Colonic mucosa (tissue), 4 donors: ENCODE measurements around the gene RRM2. TPM values are rescaled to one million over a fixed set of nuclear protein-coding genes. Genes with fewer than 3 reads are reported as not detected.

ENCODE experiments used
- DNase-seq: peaks from one replicate; pipeline ENCODE4 v3.0.0-alpha.2; 2020
- H3K27ac ChIP-seq: fragments of 200-600 bp; one replicate; pipeline ENCODE4 v1.8.0; 2021
- H3K27me3 ChIP-seq: fragments of 200-600 bp; one replicate; pipeline ENCODE4 v1.8.0; 2021
- H3K36me3 ChIP-seq: fragments of 200-600 bp; one replicate; pipeline ENCODE4 v1.8.0; 2021
- H3K4me1 ChIP-seq: fragments of 200-600 bp; one replicate; pipeline ENCODE4 v1.8.0; 2021; ENCODE audit warnings: mild to moderate bottlenecking
- H3K4me3 ChIP-seq: fragments of 200-600 bp; one replicate; pipeline ENCODE4 v1.8.0; 2021
- H3K9ac ChIP-seq, 2 donors: one replicate each; pipeline ENCODE4 v1.7.0; 2013; ENCODE audit warnings: control low read depth in 2 of 2, low read depth in 2 of 2, low read length in 2 of 2
- H3K9me3 ChIP-seq: fragments of 200-600 bp; one replicate; pipeline ENCODE4 v1.8.0; 2021
- CTCF ChIP-seq: fragments of 200-600 bp; IDR thresholded peaks from one replicate; pipeline ENCODE4 v1.8.0; 2022; ENCODE audit warnings: antibody characterized with exemption, mild to moderate bottlenecking
- intact Hi-C: fragments of 100-400 bp; cut with DNase I; formaldehyde crosslinking; loops from one replicate; pipeline ENCODE4 v1.14.1; 2022
- total RNA-seq, 2 donors: library from RNA; stranded (reverse); fragmentation: NEBNext Ultra II Directional in 1 of 2; extraction: Animal tissue kit (Norgen Biotek cat#: 25700) in 1 of 2; gene quantifications; one replicate each; pipeline ENCODE4 v1.2.1, GENCODE V29; 2021
- donor health status: healthy.
- donor health status: DM: no; HTN: no; CAD: no.
- donor health status: DM: no; HTN: no; CAD: no.

Gene RRM2
- total RNA-seq, 2 donors from 2014 or later: 54.3 to 216 TPM

- peak; percentile 98 for DNase-seq
- intact Hi-C loops: loop anchor here (10.0 kb wide), 1 partner anchor 544 kb away; no protein-coding TSS in a partner anchor
- no peaks in the 10 kb centered on the region for H3K27me3 ChIP-seq
- H3K4me1 ChIP-seq: peaks cover 25% of the 10 kb centered on the region
- H3K27ac ChIP-seq: peak overlapping the region; percentile 83
- peak overlapping the region; percentile 67 for H3K4me3 ChIP-seq
- no peaks in the 10 kb centered on the region for H3K9me3 ChIP-seq
- peak overlapping the region; percentile 76 to 81 for H3K9ac ChIP-seq
- no peak for TF ChIP-seq CTCF
- no peaks in the 10 kb centered on the region for H3K36me3 ChIP-seq
These were observed 2.2 kb upstream of the RRM2 start for GRCh38 chr2:10120158-10120876.

- Histone ChIP-seq H3K4me3 (peak overlapping the region; percentile 67), H3K36me3 (no peaks in the 10 kb centered on the region), H3K27ac (peak overlapping the region; percentile 83), H3K27me3 (no peaks in the 10 kb centered on the region), H3K9ac (peak overlapping the region; percentile 76 to 81), H3K4me1 (peaks cover 29% of the 10 kb centered on the region), H3K9me3 (no peaks in the 10 kb centered on the region)
- TF ChIP-seq CTCF: no peak
- intact Hi-C loops: loop anchor here (10.0 kb wide), 1 partner anchor 544 kb away; no protein-coding TSS in a partner anchor
- DNase-seq: peak; percentile 55
These were observed 1.5 kb upstream of the RRM2 start for GRCh38 chr2:10120877-10121574.

GRCh38 chr2:10123281-10123680 is 742 bp downstream of the RRM2 start:
- intact Hi-C loops: loop anchor here (10.0 kb wide), 1 partner anchor 542 kb away; no protein-coding TSS in a partner anchor
- Histone ChIP-seq H3K4me1 (peaks cover 34% of the 10 kb centered on the region), H3K27me3 (no peaks in the 10 kb centered on the region), H3K4me3 (peak overlapping the region; percentile 84), H3K27ac (no peak overlapping the region), H3K36me3 (no peaks in the 10 kb centered on the region), H3K9ac (peak overlapping the region in 1 of 2 donors; percentile 40), H3K9me3 (no peaks in the 10 kb centered on the region)
- no peak for DNase-seq
- TF ChIP-seq CTCF: no peak

GRCh38 chr2:10124538-10125045 is 2.1 kb downstream of the RRM2 start:
- no peak overlapping the region for H3K4me3 ChIP-seq

More at GRCh38 chr2:10124538-10125045, 2.1 kb downstream of the RRM2 start:
- TF ChIP-seq CTCF: peak; percentile 53
- peak; percentile 71 for DNase-seq
- intact Hi-C loops: loop anchor here (2.0 to 10.0 kb wide), 2 partner anchors 310 to 540 kb away; no protein-coding TSS in a partner anchor
- no peak overlapping the region for H3K9ac ChIP-seq
- peaks cover 34% of the 10 kb centered on the region for H3K4me1 ChIP-seq
- peak overlapping the region; percentile 6 for H3K27ac ChIP-seq
- no peaks in the 10 kb centered on the region for H3K27me3 ChIP-seq
- no peaks in the 10 kb centered on the region for H3K36me3 ChIP-seq
- no peaks in the 10 kb centered on the region for H3K9me3 ChIP-seq
